K562 (cell line): Measurements from ENCODE around the gene ZCWPW1. TPM values are rescaled to one million over a fixed set of nuclear protein-coding genes. Genes with fewer than 3 reads are reported as not detected.

Experiments
- ZNF282 ChIP-seq: sonication (generic); formaldehyde crosslinking; IDR thresholded peaks from 2 replicates; pipeline ENCODE4 v1.8.1; 2023; ENCODE audit warnings: missing genetic modification reagents
- ZNF696 ChIP-seq: fragments of 250-450 bp; sonication (Bioruptor Pico); conservative IDR thresholded peaks from 2 replicates; pipeline ENCODE4 v1.4.0; 2020; ENCODE audit warnings: mild to moderate bottlenecking, moderate library complexity
- polyA plus RNA-seq, 8 experiments: library from polyadenylated mRNA; depleted of rRNA in 4 of 8; stranded (reverse) in 5 of 8; unstranded in 3 of 8; fragments of >200 nt; fragmentation: Nextera tagmentation in 2 of 8; fragmentation: Illumina TruSeq in 1 of 8; extraction: Ambion mirVana in 2 of 8; extraction: Trizol in 1 of 8; gene quantifications; 2 replicates each; pipeline versions ENCODE4 v1.2.1 to v1.2.3, GENCODE V29; 2011 to 2014; ENCODE audit warnings: inconsistent platforms in 1 of 8, missing spikeins in 1 of 8
- total RNA-seq, 7 experiments: library from RNA; depleted of rRNA in 6 of 7; stranded (reverse); fragments of >200 nt in 6 of 7; fragmentation: Illumina TruSeq in 2 of 7; extraction: Trizol in 2 of 7; gene quantifications; 2 replicates each; pipeline versions ENCODE4 v1.2.1 to v1.2.3, GENCODE V29; 2011 to 2021; ENCODE audit warnings: low replicate concordance in 1 of 7
- TF ChIP-seq, protein P1 (sequence below): fragments of 450-650 bp; IDR thresholded peaks from 2 replicates; pipeline ENCODE4 v1.6.1; 2016; ENCODE audit warnings: low read depth
- TF ChIP-seq, protein P2 (sequence below): IDR thresholded peaks from 3 replicates; pipeline ENCODE4 v1.6.1; 2011; ENCODE audit warnings: borderline replicate concordance, mild to moderate bottlenecking, moderate library complexity; ENCODE audit not compliant: insufficient read length; ENCODE audit errors: extremely low read depth
- TF ChIP-seq, protein P3 (sequence below): IDR thresholded peaks from 2 replicates; pipeline ENCODE4 v1.6.1; 2012; ENCODE audit warnings: low read depth, low read length, improper control_type of control experiment, borderline replicate concordance

ZCWPW1 gene
- total and polyA plus RNA-seq, 9 of the 15 experiments (the other 6 are each of a cell fraction or from before 2014, with no cell fraction given) = 0.18 to 1.7 (median 1.2) TPM

DNA sequence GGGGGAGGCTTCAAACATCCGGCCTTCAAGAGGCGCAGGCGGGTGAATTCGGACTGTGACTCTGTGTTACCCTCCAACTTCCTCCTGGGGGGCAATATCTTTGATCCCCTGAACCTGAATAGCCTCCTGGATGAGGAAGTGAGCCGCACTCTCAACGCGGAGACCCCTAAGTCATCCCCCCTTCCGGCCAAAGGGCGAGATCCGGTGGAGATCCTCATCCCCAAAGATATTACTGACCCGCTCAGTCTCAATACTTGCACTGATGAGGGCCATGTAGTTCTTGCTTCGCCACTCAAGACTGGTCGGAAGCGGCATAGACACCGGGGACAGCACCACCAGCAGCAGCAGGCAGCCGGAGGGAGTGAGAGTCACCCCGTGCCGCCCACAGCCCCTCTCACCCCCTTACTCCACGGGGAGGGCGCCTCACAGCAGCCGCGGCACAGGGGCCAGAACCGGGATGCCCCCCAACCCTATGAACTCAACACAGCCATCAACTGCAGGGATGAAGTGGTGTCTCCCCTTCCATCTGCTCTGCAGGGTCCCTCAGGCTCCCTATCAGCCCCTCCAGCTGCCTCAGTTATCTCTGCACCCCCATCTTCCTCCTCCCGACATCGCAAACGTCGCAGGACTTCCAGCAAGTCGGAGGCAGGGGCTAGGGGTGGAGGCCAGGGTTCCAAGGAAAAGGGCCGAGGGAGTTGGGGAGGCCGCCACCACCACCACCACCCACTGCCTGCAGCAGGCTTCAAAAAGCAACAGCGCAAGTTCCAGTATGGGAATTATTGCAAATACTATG is 2.2 kb upstream of the ZCWPW1 start (continued):
- TF ChIP-seq, protein P1, sequence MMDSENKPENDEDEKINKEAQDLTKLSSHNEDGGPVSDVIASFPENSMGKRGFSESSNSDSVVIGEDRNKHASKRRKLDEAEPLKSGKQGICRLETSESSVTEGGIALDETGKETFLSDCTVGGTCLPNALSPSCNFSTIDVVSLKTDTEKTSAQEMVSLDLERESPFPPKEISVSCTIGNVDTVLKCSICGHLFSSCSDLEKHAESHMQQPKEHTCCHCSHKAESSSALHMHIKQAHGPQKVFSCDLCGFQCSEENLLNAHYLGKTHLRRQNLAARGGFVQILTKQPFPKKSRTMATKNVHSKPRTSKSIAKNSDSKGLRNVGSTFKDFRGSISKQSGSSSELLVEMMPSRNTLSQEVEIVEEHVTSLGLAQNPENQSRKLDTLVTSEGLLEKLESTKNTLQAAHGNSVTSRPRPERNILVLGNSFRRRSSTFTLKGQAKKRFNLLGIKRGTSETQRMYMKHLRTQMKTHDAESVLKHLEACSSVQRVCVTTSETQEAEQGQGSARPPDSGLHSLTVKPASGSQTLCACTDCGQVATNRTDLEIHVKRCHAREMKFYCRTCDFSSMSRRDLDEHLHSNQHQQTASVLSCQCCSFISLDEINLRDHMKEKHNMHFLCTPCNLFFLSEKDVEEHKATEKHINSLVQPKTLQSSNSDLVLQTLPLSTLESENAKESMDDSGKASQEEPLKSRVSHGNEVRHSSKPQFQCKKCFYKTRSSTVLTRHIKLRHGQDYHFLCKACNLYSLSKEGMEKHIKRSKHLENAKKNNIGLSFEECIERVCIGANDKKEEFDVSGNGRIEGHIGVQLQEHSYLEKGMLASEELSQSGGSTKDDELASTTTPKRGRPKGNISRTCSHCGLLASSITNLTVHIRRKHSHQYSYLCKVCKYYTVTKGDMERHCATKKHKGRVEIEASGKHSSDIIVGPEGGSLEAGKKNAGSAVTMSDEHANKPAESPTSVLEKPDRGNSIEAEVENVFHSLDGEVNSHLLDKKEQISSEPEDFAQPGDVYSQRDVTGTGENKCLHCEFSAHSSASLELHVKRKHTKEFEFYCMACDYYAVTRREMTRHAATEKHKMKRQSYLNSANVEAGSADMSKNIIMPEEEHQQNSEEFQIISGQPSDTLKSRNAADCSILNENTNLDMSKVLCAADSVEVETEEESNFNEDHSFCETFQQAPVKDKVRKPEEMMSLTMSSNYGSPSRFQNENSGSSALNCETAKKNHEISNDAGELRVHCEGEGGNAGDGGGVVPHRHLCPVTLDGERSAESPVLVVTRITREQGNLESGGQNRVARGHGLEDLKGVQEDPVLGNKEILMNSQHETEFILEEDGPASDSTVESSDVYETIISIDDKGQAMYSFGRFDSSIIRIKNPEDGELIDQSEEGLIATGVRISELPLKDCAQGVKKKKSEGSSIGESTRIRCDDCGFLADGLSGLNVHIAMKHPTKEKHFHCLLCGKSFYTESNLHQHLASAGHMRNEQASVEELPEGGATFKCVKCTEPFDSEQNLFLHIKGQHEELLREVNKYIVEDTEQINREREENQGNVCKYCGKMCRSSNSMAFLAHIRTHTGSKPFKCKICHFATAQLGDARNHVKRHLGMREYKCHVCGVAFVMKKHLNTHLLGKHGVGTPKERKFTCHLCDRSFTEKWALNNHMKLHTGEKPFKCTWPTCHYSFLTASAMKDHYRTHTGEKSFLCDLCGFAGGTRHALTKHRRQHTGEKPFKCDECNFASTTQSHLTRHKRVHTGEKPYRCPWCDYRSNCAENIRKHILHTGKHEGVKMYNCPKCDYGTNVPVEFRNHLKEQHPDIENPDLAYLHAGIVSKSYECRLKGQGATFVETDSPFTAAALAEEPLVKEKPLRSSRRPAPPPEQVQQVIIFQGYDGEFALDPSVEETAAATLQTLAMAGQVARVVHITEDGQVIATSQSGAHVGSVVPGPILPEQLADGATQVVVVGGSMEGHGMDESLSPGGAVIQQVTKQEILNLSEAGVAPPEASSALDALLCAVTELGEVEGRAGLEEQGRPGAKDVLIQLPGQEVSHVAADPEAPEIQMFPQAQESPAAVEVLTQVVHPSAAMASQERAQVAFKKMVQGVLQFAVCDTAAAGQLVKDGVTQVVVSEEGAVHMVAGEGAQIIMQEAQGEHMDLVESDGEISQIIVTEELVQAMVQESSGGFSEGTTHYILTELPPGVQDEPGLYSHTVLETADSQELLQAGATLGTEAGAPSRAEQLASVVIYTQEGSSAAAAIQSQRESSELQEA = no peak
- TF ChIP-seq ZNF696 (CRISPR knock-in tag) (0 out of 2 replicates have a peak, but pooled peaks have one; percentile 20), ZNF282 (CRISPR knock-in tag) (no peak)
- TF ChIP-seq, protein P2, sequence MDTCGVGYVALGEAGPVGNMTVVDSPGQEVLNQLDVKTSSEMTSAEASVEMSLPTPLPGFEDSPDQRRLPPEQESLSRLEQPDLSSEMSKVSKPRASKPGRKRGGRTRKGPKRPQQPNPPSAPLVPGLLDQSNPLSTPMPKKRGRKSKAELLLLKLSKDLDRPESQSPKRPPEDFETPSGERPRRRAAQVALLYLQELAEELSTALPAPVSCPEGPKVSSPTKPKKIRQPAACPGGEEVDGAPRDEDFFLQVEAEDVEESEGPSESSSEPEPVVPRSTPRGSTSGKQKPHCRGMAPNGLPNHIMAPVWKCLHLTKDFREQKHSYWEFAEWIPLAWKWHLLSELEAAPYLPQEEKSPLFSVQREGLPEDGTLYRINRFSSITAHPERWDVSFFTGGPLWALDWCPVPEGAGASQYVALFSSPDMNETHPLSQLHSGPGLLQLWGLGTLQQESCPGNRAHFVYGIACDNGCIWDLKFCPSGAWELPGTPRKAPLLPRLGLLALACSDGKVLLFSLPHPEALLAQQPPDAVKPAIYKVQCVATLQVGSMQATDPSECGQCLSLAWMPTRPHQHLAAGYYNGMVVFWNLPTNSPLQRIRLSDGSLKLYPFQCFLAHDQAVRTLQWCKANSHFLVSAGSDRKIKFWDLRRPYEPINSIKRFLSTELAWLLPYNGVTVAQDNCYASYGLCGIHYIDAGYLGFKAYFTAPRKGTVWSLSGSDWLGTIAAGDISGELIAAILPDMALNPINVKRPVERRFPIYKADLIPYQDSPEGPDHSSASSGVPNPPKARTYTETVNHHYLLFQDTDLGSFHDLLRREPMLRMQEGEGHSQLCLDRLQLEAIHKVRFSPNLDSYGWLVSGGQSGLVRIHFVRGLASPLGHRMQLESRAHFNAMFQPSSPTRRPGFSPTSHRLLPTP = no peak
- TF ChIP-seq, protein P3, sequence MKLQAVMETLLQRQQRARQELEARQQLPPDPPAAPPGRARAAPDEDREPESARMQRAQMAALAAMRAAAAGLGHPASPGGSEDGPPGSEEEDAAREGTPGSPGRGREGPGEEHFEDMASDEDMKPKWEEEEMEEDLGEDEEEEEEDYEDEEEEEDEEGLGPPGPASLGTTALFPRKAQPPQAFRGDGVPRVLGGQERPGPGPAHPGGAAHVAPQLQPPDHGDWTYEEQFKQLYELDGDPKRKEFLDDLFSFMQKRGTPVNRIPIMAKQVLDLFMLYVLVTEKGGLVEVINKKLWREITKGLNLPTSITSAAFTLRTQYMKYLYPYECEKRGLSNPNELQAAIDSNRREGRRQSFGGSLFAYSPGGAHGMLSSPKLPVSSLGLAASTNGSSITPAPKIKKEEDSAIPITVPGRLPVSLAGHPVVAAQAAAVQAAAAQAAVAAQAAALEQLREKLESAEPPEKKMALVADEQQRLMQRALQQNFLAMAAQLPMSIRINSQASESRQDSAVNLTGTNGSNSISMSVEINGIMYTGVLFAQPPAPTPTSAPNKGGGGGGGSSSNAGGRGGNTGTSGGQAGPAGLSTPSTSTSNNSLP = no peak
